Measurements from ENCODE around the gene TRIM56. TPM values are rescaled to one million over a fixed set of nuclear protein-coding genes. Genes with fewer than 3 reads are reported as not detected.
A peak's percentile ranks its signal among the peaks of the same experiment; 100 is the strongest.

The TRIM56 gene
- total RNA-seq, 1 experiment from 2014 or later = 44.5 TPM

DNA sequence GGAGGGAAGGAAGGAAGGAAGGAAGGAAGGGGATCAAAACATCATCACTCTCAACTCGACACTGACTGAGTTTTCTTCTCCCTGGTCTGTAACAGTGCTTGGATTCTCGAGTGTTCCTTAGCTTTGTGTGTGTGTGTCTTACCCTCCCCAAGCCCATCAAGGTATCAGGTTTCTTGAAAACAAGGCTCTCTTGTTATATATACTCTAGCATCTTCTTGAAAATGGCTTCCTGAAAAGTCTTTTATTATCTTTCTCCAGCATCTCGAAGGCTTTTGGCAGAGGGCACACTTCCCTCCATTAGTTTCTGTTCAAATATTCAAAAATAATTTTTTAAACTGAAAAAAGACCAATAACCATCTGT, 55.0 kb downstream of the TRIM56 start:
- TF ChIP-seq, protein P1, sequence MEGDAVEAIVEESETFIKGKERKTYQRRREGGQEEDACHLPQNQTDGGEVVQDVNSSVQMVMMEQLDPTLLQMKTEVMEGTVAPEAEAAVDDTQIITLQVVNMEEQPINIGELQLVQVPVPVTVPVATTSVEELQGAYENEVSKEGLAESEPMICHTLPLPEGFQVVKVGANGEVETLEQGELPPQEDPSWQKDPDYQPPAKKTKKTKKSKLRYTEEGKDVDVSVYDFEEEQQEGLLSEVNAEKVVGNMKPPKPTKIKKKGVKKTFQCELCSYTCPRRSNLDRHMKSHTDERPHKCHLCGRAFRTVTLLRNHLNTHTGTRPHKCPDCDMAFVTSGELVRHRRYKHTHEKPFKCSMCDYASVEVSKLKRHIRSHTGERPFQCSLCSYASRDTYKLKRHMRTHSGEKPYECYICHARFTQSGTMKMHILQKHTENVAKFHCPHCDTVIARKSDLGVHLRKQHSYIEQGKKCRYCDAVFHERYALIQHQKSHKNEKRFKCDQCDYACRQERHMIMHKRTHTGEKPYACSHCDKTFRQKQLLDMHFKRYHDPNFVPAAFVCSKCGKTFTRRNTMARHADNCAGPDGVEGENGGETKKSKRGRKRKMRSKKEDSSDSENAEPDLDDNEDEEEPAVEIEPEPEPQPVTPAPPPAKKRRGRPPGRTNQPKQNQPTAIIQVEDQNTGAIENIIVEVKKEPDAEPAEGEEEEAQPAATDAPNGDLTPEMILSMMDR (IDR thresholded peaks at IDR 0.05; ENCODE audit: unreplicated experiment) = no peak
- Mint-ChIP-seq H3K4me3 (ENCODE audit: low read depth, unreplicated experiment) (no peak overlapping the region), H3K4me1 (ENCODE audit: low read depth, unreplicated experiment) (peaks cover 23% of the 10 kb centered on the region), H3K36me3 (ENCODE audit: insufficient read depth, unreplicated experiment) (peaks cover 7% of the 10 kb centered on the region), H3K9me3 (ENCODE audit: low read depth, unreplicated experiment) (no peaks in the 10 kb centered on the region), H3K27ac (ENCODE audit: unreplicated experiment) (peak overlapping the region; percentile 49), H3K27me3 (ENCODE audit: unreplicated experiment) (no peaks in the 10 kb centered on the region)
- intact Hi-C loops (cut with micrococcal nuclease; ENCODE audit: unreplicated experiment) = loop anchor here (10.0 kb wide), 1 partner anchor 144 kb away; no protein-coding TSS in a partner anchor
- BruUV-seq (replicated peaks) = no TSS peak
- CTCF ChIA-PET = interaction anchor here (1.7 kb wide), 1 partner anchor 52 kb away, joined by 6 read pairs; no protein-coding TSS in a partner anchor
- no peak for DNase-seq

DNA sequence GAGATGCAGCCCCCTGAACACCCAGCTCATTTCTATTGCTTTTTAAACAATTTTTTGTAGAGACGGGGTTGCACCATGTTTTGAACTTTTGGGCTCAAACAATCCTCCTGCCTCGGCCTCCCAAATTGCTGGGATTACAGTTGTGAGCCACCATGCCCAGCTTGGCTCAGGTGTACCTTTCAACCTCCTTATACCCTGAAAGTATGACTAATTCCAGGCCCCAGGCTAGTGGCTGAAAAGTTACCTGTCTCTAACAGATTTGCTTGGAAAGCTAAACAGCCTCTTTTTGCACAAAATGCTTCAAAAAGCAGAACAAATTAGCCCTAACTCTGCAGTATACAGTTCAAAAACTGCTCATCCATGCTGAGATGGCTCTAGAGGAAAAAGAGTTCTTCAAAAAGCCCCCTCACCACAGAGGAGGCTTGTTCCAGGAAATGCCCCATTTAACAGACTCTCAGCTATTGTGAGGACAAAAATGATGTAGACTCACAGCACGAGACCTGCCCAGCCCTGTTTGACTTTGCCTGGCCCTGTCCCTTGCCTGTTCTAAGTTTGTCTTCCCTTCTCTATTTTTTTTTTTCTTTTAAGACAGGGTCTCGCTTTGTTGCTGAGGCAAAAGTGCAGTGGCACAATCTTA, 55.6 kb downstream of the TRIM56 start:
- CTCF ChIA-PET = interaction anchor here (0.5 to 1.7 kb wide), 2 partner anchors 46 to 52 kb away, joined by 6 to 7 read pairs; no protein-coding TSS in a partner anchor
- Mint-ChIP-seq H3K27ac (ENCODE audit: unreplicated experiment) (peak overlapping the region; percentile 49), H3K36me3 (ENCODE audit: insufficient read depth, unreplicated experiment) (peaks cover 7% of the 10 kb centered on the region), H3K27me3 (ENCODE audit: unreplicated experiment) (no peaks in the 10 kb centered on the region), H3K9me3 (ENCODE audit: low read depth, unreplicated experiment) (no peaks in the 10 kb centered on the region), H3K4me1 (ENCODE audit: low read depth, unreplicated experiment) (peaks cover 22% of the 10 kb centered on the region), H3K4me3 (ENCODE audit: low read depth, unreplicated experiment) (no peak overlapping the region)
- BruUV-seq (replicated peaks) = no TSS peak
- TF ChIP-seq, protein P1 (IDR thresholded peaks at IDR 0.05; ENCODE audit: unreplicated experiment) = no peak
- intact Hi-C loops (cut with micrococcal nuclease; ENCODE audit: unreplicated experiment) = loop anchor here (10.0 kb wide), 1 partner anchor 144 kb away; no protein-coding TSS in a partner anchor
- DNase-seq = no peak

Other genes with a start within 250 kb of the TRIM56 start
- 29.9 and 36.6 TPM in 2 replicates for gene SLC12A9, start 232.8 kb upstream of the TRIM56 start, total RNA-seq (2022)
- gene TRIP6, start 218.1 kb upstream of the TRIM56 start, total RNA-seq (2022) = 50.0 and 63.5 TPM in 2 replicates
- gene SRRT, start 210.4 kb upstream of the TRIM56 start, total RNA-seq (2022) = 151 and 157 TPM in 2 replicates
- gene UFSP1, start 195.8 kb upstream of the TRIM56 start, total RNA-seq (2022) = 3.3 and 4.2 TPM in 2 replicates
- gene ACHE, start 189.6 kb upstream of the TRIM56 start, total RNA-seq (2022) = 3.2 and 11.3 TPM in 2 replicates
- 6.3 and 12.7 TPM in 2 replicates for gene MUC3A, start 135.9 kb upstream of the TRIM56 start, total RNA-seq (2022)
- 0.59 and 1.3 TPM in 2 replicates for gene MUC12, start 115.9 kb upstream of the TRIM56 start, total RNA-seq (2022)
- not detected in 2 replicates for gene MUC17, start 65.4 kb upstream of the TRIM56 start, total RNA-seq (2022)
- gene SERPINE1, start 41.6 kb downstream of the TRIM56 start, total RNA-seq (2022) = 1.1 and 1.8 TPM in 2 replicates
- 45.6 and 61.6 TPM in 2 replicates for gene AP1S1, start 69.0 kb downstream of the TRIM56 start, total RNA-seq (2022)
- 0.14 and 0.81 TPM in 2 replicates for gene VGF, start 80.1 kb downstream of the TRIM56 start, total RNA-seq (2022)
- gene NAT16, start 94.8 kb downstream of the TRIM56 start, total RNA-seq (2022) = not detected in 2 replicates
- not detected in 2 replicates for gene MOGAT3, start 115.6 kb downstream of the TRIM56 start, total RNA-seq (2022)
- 103 and 108 TPM in 2 replicates for gene PLOD3, start 132.1 kb downstream of the TRIM56 start, total RNA-seq (2022)
- gene ZNHIT1, start 132.7 kb downstream of the TRIM56 start, total RNA-seq (2022) = 57.2 and 57.5 TPM in 2 replicates
- gene CLDN15, start 152.3 kb downstream of the TRIM56 start, total RNA-seq (2022) = 6.4 and 8.5 TPM in 2 replicates
- 83.8 and 90.0 TPM in 2 replicates for gene FIS1, start 159.6 kb downstream of the TRIM56 start, total RNA-seq (2022)
- gene IFT22, start 236.3 kb downstream of the TRIM56 start, total RNA-seq (2022) = 12.3 and 13.2 TPM in 2 replicates